K562 (cell line): ENCODE results near the gene TMEM243. TPM values are rescaled to one million over a fixed set of nuclear protein-coding genes. Genes with fewer than 3 reads are reported as not detected.

Experiments used
- ATAC-seq: fragments of 200-7000 bp; cut with Tn5 transposase; 3 replicates; pipeline ENCODE4 v1.9.1; 2020; ENCODE audit warnings: moderate library complexity
- BruUV-seq: library from RNA; stranded (reverse); fragments of 400-500 nt; replicated peaks from 2 replicates; lab custom pipeline; 2021; lab: Mats Ljungman, UMichigan
- CTCF ChIA-PET: fragments of 300-600 bp; formaldehyde crosslinking; extraction: SDS; loops from one replicate; lab custom pipeline; 2021; ENCODE audit warnings: low intra/inter-chr PET ratio; lab: Yijun Ruan, JAX
- POLR2A ChIA-PET: fragments of 300-600, 350-650 bp; sonication (Branson Sonifier 250); formaldehyde crosslinking; extraction: SDS; loops from one replicate; lab custom pipeline; 2021; ENCODE audit warnings: antibody characterized with exemption, inconsistent platforms; lab: Yijun Ruan, JAX
- DNase-seq, 4 experiments: peaks; one replicate each; pipeline versions ENCODE4 v3.0.0 to v3.0.0-alpha.2; 2011 to 2018; ENCODE audit warnings: low spot score in 3 of 4, mixed read lengths in 3 of 4; ENCODE audit errors: extremely low read depth in 1 of 4
- FAIRE-seq: peaks from 2 replicates; lab custom pipeline; 2011; peaks lifted over from hg19 to GRCh38; lab: Jason Lieb, UNC
- H2AFZ ChIP-seq: 2 replicates; pipeline ENCODE4 v1.6.0; 2011; ENCODE audit warnings: low read depth, low read length, control low read depth, inconsistent platforms
- H3K27ac ChIP-seq: fragments of 200-600 bp; 3 replicates; pipeline ENCODE4 v1.8.0; 2011; ENCODE audit warnings: low read depth, mild to moderate bottlenecking, control low read depth, inconsistent platforms, low read length, moderate library complexity, mixed read lengths; ENCODE audit errors: extremely low read depth
- H3K27me3 ChIP-seq, 2 experiments: fragments of 300-600 bp in 1 of 2; 2 replicates in 1 of 2; 3 replicates in 1 of 2; pipeline versions ENCODE4 v1.6.0 to v1.8.0; 2011; ENCODE audit warnings: inconsistent platforms in 2 of 2, low read length in 2 of 2, mild to moderate bottlenecking in 1 of 2, mixed read lengths in 1 of 2, moderate library complexity in 1 of 2; ENCODE audit not compliant: control insufficient read depth in 2 of 2, insufficient read depth in 2 of 2
- H3K36me3 ChIP-seq: fragments of 300-600 bp; 3 replicates; pipeline ENCODE4 v1.8.0; 2011; ENCODE audit warnings: mild to moderate bottlenecking, low read length, inconsistent platforms; ENCODE audit not compliant: control insufficient read depth, insufficient read depth
- H3K4me1 ChIP-seq, 2 experiments: fragments of 200-600 bp in 1 of 2; replicated peaks in 1 of 2; 2 replicates in 1 of 2; 3 replicates in 1 of 2; pipeline versions ENCODE4 v1.5.1 to v1.8.0; 2011; ENCODE audit warnings: inconsistent platforms in 2 of 2, low read length in 2 of 2, mild to moderate bottlenecking in 1 of 2, mixed read lengths in 1 of 2, moderate library complexity in 1 of 2; ENCODE audit not compliant: control insufficient read depth in 2 of 2, insufficient read depth in 2 of 2
- H3K4me2 ChIP-seq: 2 replicates; pipeline ENCODE4 v1.6.1; 2011; ENCODE audit warnings: low read length, control low read depth, inconsistent platforms, mixed read lengths; ENCODE audit not compliant: insufficient read depth
- H3K4me3 ChIP-seq: fragments of 200-600 bp; sonication (generic), shearing (Covaris generic); 2 replicates; pipeline ENCODE4 v1.5.1; 2016; ENCODE audit warnings: control low read depth, inconsistent platforms
- H3K79me2 ChIP-seq: fragments of 200-600 bp; 3 replicates; pipeline ENCODE4 v1.8.0; 2011; ENCODE audit warnings: low read length, inconsistent platforms; ENCODE audit not compliant: control insufficient read depth, insufficient read depth
- H3K9ac ChIP-seq, 2 experiments: 2 replicates each; pipeline versions ENCODE4 v1.6.0 to v1.6.1; 2011; ENCODE audit warnings: low read depth in 2 of 2, low read length in 2 of 2, control low read depth in 1 of 2, inconsistent platforms in 1 of 2, mild to moderate bottlenecking in 1 of 2, mixed read lengths in 1 of 2; ENCODE audit not compliant: insufficient read depth in 1 of 2
- H3K9me1 ChIP-seq: one replicate; pipeline ENCODE4 v1.6.0; 2011; ENCODE audit warnings: inconsistent platforms, mild to moderate bottlenecking, low read length, moderate library complexity; ENCODE audit not compliant: control insufficient read depth, insufficient read depth
- H3K9me3 ChIP-seq: replicated peaks from 2 replicates; pipeline ENCODE4 v1.5.1; 2011; ENCODE audit warnings: low read depth, low read length, inconsistent platforms; ENCODE audit not compliant: control insufficient read depth, insufficient read depth
- H4K20me1 ChIP-seq: replicated peaks from 2 replicates; pipeline ENCODE4 v1.6.1; 2011; ENCODE audit warnings: low read length, inconsistent platforms, mixed read lengths; ENCODE audit not compliant: control insufficient read depth, insufficient read depth
- BACH1 ChIP-seq: fragments of 200-800 bp; sonication (Bioruptor generic); IDR thresholded peaks from 2 replicates; pipeline ENCODE4 v1.6.1; 2016; ENCODE audit warnings: missing genetic modification characterization, missing compliant biosample characterization
- CEBPG ChIP-seq, 3 experiments: fragments of 200-800 bp in 1 of 3; sonication (Bioruptor generic) in 1 of 3; sonication (generic) in 1 of 3; formaldehyde crosslinking in 1 of 3; IDR thresholded peaks in 2 of 3; conservative IDR thresholded peaks in 1 of 3; 2 replicates each; pipeline versions ENCODE4 v1.6.1 to v1.8.0; 2016 to 2022; ENCODE audit warnings: missing compliant biosample characterization in 2 of 3, missing genetic modification characterization in 2 of 3, mild to moderate bottlenecking in 1 of 3, missing genetic modification reagents in 1 of 3
- COPS2 ChIP-seq: fragments of 450-650 bp; conservative IDR thresholded peaks from 2 replicates; pipeline ENCODE4 v1.6.1; 2016; ENCODE audit warnings: mild to moderate bottlenecking, moderate library complexity
- ELF2 ChIP-seq: fragments of 250-450 bp; sonication (Bioruptor Pico); IDR thresholded peaks from 2 replicates; pipeline ENCODE4 v1.5.0; 2021; ENCODE audit warnings: mild to moderate bottlenecking
- NR2C2 ChIP-seq, 2 experiments: fragments of 200-800 bp in 1 of 2; sonication (Bioruptor generic) in 1 of 2; sonication (generic) in 1 of 2; formaldehyde crosslinking in 1 of 2; IDR thresholded peaks; 2 replicates each; pipeline versions ENCODE4 v1.6.1 to v1.8.0; 2016 to 2022; ENCODE audit warnings: mild to moderate bottlenecking in 1 of 2, missing compliant biosample characterization in 1 of 2, missing genetic modification characterization in 1 of 2, missing genetic modification reagents in 1 of 2
- RBM15 ChIP-seq: fragments of 200-400 bp; formaldehyde crosslinking; IDR thresholded peaks from 2 replicates; pipeline ENCODE4 v1.6.1; 2018; ENCODE audit warnings: mild to moderate bottlenecking, low read length, moderate library complexity; ENCODE audit not compliant: insufficient read depth
- RCOR1 ChIP-seq, 2 experiments: IDR thresholded peaks; 2 replicates each; pipeline ENCODE4 v1.6.1; 2012; ENCODE audit warnings: low read depth in 2 of 2, low read length in 2 of 2, borderline replicate concordance in 1 of 2, improper control_type of control experiment in 1 of 2
- STAT5A ChIP-seq: IDR thresholded peaks from 2 replicates; pipeline ENCODE4 v1.6.1; 2012; ENCODE audit warnings: low read length, inconsistent platforms, borderline replicate concordance
- ZKSCAN1 ChIP-seq: fragments of 150-350 bp; IDR thresholded peaks from 2 replicates; pipeline ENCODE4 v1.6.1; 2016; ENCODE audit warnings: low read depth, low read length
- WGBS: fragments of 100-300 bp; shearing (Covaris generic); methylation state at CpG from one replicate; pipeline ENCODE4 v1.1.6; 2016; ENCODE audit warnings: low coverage, mixed read lengths; ENCODE audit not compliant: insufficient coverage; ENCODE audit errors: missing lambda C conversion rate; 5-methylcytosine and 5-hydroxymethylcytosine counted together
- in situ Hi-C: fragments of 300-500 bp; cut with MboI; formaldehyde crosslinking; loops from 4 replicates; pipeline ENCODE4 v1.15.0; 2018; ENCODE audit warnings: inconsistent platforms, mixed read lengths
- intact Hi-C: fragments of 100-400 bp; cut with micrococcal nuclease; formaldehyde crosslinking; loops from 2 replicates; pipeline ENCODE4 v1.14.2; 2022
- polyA plus RNA-seq, 8 experiments: library from polyadenylated mRNA; depleted of rRNA in 4 of 8; stranded (reverse) in 5 of 8; unstranded in 3 of 8; fragments of >200 nt; fragmentation: Nextera tagmentation in 2 of 8; fragmentation: Illumina TruSeq in 1 of 8; extraction: Ambion mirVana in 2 of 8; extraction: Trizol in 1 of 8; gene quantifications; 2 replicates each; pipeline versions ENCODE4 v1.2.1 to v1.2.3, GENCODE V29; 2011 to 2014; ENCODE audit warnings: inconsistent platforms in 1 of 8, missing spikeins in 1 of 8
- total RNA-seq, 7 experiments: library from RNA; depleted of rRNA in 6 of 7; stranded (reverse); fragments of >200 nt in 6 of 7; fragmentation: Illumina TruSeq in 2 of 7; extraction: Trizol in 2 of 7; gene quantifications; 2 replicates each; pipeline versions ENCODE4 v1.2.1 to v1.2.3, GENCODE V29; 2011 to 2021; ENCODE audit warnings: low replicate concordance in 1 of 7
- TF ChIP-seq, protein P1 (sequence below): fragments of 250-450 bp; sonication (Bioruptor Pico); IDR thresholded peaks from 2 replicates; pipeline ENCODE4 v1.4.0; 2020
- TF ChIP-seq, protein P2 (sequence below): conservative IDR thresholded peaks from 2 replicates; pipeline ENCODE4 v1.6.1; 2011; ENCODE audit warnings: low read depth, mild to moderate bottlenecking, low read length; ENCODE audit not compliant: control insufficient read depth
- TF ChIP-seq, protein P3 (sequence below): sonication (generic); formaldehyde crosslinking; IDR thresholded peaks from 2 replicates; pipeline ENCODE4 v1.8.1; 2023; ENCODE audit warnings: mild to moderate bottlenecking, missing genetic modification reagents
- TF ChIP-seq, protein P4 (sequence below): fragments of 450-650 bp; IDR thresholded peaks from 2 replicates; pipeline ENCODE4 v1.6.1; 2017; ENCODE audit warnings: antibody characterized with exemption, mild to moderate bottlenecking

Gene TMEM243
- total and polyA plus RNA-seq, 9 of the 15 experiments (the other 6 are each of a cell fraction or from before 2014, with no cell fraction given), result 3.9 to 8.6 (median 6.1) TPM

DNA sequence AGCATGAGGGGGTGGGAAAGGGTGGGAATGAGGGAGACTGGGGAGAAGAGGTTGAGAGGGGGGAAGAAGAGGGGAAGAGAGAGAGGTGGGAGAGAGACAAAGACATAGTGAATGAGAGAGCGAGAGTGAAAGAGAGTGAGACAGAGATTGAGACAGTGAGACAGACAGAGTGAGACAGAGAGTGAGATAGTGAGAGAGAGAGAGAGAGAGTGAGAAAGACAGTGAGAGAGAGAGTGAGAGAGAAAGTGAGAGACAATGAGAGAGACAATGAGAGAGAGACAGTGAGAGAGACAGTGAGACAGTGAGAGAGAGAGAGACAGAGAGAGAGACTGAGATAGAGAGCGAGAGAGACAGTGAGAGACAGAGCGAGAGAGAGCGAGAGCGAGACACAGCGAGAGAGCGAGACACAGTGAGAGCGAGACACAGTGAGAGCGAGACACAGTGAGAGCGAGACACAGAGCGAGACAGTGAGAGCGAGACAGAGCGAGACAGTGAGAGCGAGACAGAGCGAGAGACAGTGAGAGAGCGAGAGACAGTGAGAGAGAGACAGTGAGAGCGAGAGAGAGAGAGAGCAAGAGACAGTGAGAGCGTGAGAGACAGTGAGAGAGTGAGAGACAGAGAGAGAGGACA lies 10.1 kb downstream of the TMEM243 start:
- Histone ChIP-seq H3K9me1 (no peaks in the 10 kb centered on the region), H3K4me1 (peaks cover 0 to 2% of the 10 kb centered on the region in 2 experiments; a peak in 2 of 5 replicates), H3K27me3 (no peaks in the 10 kb centered on the region), H3K36me3 (no peaks in the 10 kb centered on the region), H4K20me1 (no peaks in the 10 kb centered on the region), H3K4me3 (no peak overlapping the region), H3K79me2 (no peaks in the 10 kb centered on the region), H3K27ac (no peak overlapping the region), H3K9me3 (peaks cover 8% of the 10 kb centered on the region), H2AFZ (no peak overlapping the region), H3K9ac (no peak overlapping the region), H3K4me2 (no peak overlapping the region)
- ATAC-seq (no peak), FAIRE-seq (no peak), DNase-seq (no peak)
- WGBS, result 55% methylated on average over 12 of the region's 18 CpGs
- CTCF ChIA-PET, result no interaction called here
- BruUV-seq, result no TSS peak
- POLR2A ChIA-PET, result no interaction called here
- in situ Hi-C loops, result no loop called here
- intact Hi-C loops, result no loop called here
- TF ChIP-seq, protein P1, sequence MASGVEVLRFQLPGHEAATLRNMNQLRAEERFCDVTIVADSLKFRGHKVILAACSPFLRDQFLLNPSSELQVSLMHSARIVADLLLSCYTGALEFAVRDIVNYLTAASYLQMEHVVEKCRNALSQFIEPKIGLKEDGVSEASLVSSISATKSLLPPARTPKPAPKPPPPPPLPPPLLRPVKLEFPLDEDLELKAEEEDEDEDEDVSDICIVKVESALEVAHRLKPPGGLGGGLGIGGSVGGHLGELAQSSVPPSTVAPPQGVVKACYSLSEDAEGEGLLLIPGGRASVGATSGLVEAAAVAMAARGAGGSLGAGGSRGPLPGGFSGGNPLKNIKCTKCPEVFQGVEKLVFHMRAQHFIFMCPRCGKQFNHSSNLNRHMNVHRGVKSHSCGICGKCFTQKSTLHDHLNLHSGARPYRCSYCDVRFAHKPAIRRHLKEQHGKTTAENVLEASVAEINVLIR, result no peak
- TF ChIP-seq, protein P2, sequence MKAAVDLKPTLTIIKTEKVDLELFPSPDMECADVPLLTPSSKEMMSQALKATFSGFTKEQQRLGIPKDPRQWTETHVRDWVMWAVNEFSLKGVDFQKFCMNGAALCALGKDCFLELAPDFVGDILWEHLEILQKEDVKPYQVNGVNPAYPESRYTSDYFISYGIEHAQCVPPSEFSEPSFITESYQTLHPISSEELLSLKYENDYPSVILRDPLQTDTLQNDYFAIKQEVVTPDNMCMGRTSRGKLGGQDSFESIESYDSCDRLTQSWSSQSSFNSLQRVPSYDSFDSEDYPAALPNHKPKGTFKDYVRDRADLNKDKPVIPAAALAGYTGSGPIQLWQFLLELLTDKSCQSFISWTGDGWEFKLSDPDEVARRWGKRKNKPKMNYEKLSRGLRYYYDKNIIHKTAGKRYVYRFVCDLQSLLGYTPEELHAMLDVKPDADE, result no peak
- TF ChIP-seq COPS2 (no peak), BACH1 (no peak), NR2C2 (CRISPR knock-in tag; IDR thresholded peaks at IDR 0.05) (no peak), NR2C2 (tag; IDR thresholded peaks at IDR 0.05) (no peak), ELF2 (no peak), CEBPG (CRISPR knock-in tag; IDR thresholded peaks at IDR 0.05) (no peak), CEBPG (tag; conservative IDR thresholded peaks at IDR 0.05 in 1 of 2, IDR thresholded peaks at IDR 0.05 in 1 of 2) (no peak), ZKSCAN1 (no peak), STAT5A (no peak), RBM15 (no peak), RCOR1 (IDR thresholded peaks at IDR 0.05; ENCODE audit: borderline replicate concordance in 1 of 2, low read depth in 2 of 2, low read length in 2 of 2) (no peak)
- TF ChIP-seq, protein P3, sequence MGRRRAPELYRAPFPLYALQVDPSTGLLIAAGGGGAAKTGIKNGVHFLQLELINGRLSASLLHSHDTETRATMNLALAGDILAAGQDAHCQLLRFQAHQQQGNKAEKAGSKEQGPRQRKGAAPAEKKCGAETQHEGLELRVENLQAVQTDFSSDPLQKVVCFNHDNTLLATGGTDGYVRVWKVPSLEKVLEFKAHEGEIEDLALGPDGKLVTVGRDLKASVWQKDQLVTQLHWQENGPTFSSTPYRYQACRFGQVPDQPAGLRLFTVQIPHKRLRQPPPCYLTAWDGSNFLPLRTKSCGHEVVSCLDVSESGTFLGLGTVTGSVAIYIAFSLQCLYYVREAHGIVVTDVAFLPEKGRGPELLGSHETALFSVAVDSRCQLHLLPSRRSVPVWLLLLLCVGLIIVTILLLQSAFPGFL (CRISPR knock-in tag), result no peak
- TF ChIP-seq, protein P4, sequence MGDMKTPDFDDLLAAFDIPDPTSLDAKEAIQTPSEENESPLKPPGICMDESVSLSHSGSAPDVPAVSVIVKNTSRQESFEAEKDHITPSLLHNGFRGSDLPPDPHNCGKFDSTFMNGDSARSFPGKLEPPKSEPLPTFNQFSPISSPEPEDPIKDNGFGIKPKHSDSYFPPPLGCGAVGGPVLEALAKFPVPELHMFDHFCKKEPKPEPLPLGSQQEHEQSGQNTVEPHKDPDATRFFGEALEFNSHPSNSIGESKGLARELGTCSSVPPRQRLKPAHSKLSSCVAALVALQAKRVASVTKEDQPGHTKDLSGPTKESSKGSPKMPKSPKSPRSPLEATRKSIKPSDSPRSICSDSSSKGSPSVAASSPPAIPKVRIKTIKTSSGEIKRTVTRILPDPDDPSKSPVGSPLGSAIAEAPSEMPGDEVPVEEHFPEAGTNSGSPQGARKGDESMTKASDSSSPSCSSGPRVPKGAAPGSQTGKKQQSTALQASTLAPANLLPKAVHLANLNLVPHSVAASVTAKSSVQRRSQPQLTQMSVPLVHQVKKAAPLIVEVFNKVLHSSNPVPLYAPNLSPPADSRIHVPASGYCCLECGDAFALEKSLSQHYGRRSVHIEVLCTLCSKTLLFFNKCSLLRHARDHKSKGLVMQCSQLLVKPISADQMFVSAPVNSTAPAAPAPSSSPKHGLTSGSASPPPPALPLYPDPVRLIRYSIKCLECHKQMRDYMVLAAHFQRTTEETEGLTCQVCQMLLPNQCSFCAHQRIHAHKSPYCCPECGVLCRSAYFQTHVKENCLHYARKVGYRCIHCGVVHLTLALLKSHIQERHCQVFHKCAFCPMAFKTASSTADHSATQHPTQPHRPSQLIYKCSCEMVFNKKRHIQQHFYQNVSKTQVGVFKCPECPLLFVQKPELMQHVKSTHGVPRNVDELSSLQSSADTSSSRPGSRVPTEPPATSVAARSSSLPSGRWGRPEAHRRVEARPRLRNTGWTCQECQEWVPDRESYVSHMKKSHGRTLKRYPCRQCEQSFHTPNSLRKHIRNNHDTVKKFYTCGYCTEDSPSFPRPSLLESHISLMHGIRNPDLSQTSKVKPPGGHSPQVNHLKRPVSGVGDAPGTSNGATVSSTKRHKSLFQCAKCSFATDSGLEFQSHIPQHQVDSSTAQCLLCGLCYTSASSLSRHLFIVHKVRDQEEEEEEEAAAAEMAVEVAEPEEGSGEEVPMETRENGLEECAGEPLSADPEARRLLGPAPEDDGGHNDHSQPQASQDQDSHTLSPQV, result no peak
